Measurements from ENCODE around the gene NFATC2. TPM values are rescaled to one million over a fixed set of nuclear protein-coding genes. Genes with fewer than 3 reads are reported as not detected.
"Not testable (repeated sequence)": the region's sequence is repeated elsewhere in the genome, so short reads cannot be mapped to it uniquely, and the experiment has no call there.

NFATC2 gene
- total RNA-seq, 1 donor from 2014 or later: 1.9 TPM

GRCh38 chr20:51573576-51574243 is 31.2 kb upstream of the NFATC2 start:
- no peak for TF ChIP-seq CTCF (conservative IDR thresholded peaks at IDR 0.05)
- no peaks in the 10 kb centered on the region for H3K36me3 Mint-ChIP-seq (ENCODE audit: low read depth)
- DNase-seq (ENCODE audit: low read depth, low spot score): no peak
- H3K27me3 Mint-ChIP-seq (ENCODE audit: low read depth): peaks cover 2% of the 10 kb centered on the region
- no peaks in the 10 kb centered on the region for H3K4me1 Mint-ChIP-seq
- H3K9me3 Mint-ChIP-seq: no peaks in the 10 kb centered on the region
- no peak overlapping the region for H3K27ac Mint-ChIP-seq (ENCODE audit: unreplicated experiment)
- no peak overlapping the region for H3K4me3 Mint-ChIP-seq

- no peaks in the 10 kb centered on the region for H3K9me3 Mint-ChIP-seq
Observed at GRCh38 chr20:51571460-51571794, 28.9 kb upstream of the NFATC2 start.

GRCh38 chr20:51570739-51571459 is 28.4 kb upstream of the NFATC2 start:
- Mint-ChIP-seq H3K9me3 (no peaks in the 10 kb centered on the region), H3K4me3 (no peak overlapping the region), H3K27me3 (ENCODE audit: low read depth) (peaks cover 17% of the 10 kb centered on the region), H3K27ac (ENCODE audit: unreplicated experiment) (no peak overlapping the region), H3K4me1 (no peaks in the 10 kb centered on the region), H3K36me3 (ENCODE audit: low read depth) (no peaks in the 10 kb centered on the region)
- TF ChIP-seq CTCF (conservative IDR thresholded peaks at IDR 0.05): no peak
- no peak for DNase-seq (ENCODE audit: low read depth, low spot score)

More at GRCh38 chr20:51571460-51571794, 28.9 kb upstream of the NFATC2 start:
- no peak for TF ChIP-seq CTCF (conservative IDR thresholded peaks at IDR 0.05)
- no peak overlapping the region for H3K27ac Mint-ChIP-seq (ENCODE audit: unreplicated experiment)
- H3K4me1 Mint-ChIP-seq: no peaks in the 10 kb centered on the region
- H3K27me3 Mint-ChIP-seq (ENCODE audit: low read depth): peaks cover 13% of the 10 kb centered on the region
- H3K36me3 Mint-ChIP-seq (ENCODE audit: low read depth): no peaks in the 10 kb centered on the region
- H3K4me3 Mint-ChIP-seq: no peak overlapping the region
- no peak for DNase-seq (ENCODE audit: low read depth, low spot score)

- H3K4me1 Mint-ChIP-seq: no peaks in the 10 kb centered on the region
- H3K9me3 Mint-ChIP-seq: no peaks in the 10 kb centered on the region
- no peaks in the 10 kb centered on the region for H3K36me3 Mint-ChIP-seq (ENCODE audit: low read depth)
- DNase-seq (ENCODE audit: low read depth, low spot score): no peak
- no peak overlapping the region for H3K4me3 Mint-ChIP-seq
- H3K27ac Mint-ChIP-seq (ENCODE audit: unreplicated experiment): no peak overlapping the region
- TF ChIP-seq CTCF (conservative IDR thresholded peaks at IDR 0.05): no peak
- peaks cover 20% of the 10 kb centered on the region for H3K27me3 Mint-ChIP-seq (ENCODE audit: low read depth)
Observed at GRCh38 chr20:51569815-51570738, 27.6 kb upstream of the NFATC2 start.

- H3K4me3 Mint-ChIP-seq; H3K36me3 Mint-ChIP-seq (ENCODE audit: low read depth); DNase-seq (ENCODE audit: low read depth, low spot score); H3K27ac Mint-ChIP-seq (ENCODE audit: unreplicated experiment); H3K9me3 Mint-ChIP-seq; H3K4me1 Mint-ChIP-seq: not testable (repeated sequence)
- peaks cover 28% of the 10 kb centered on the region for H3K27me3 Mint-ChIP-seq (ENCODE audit: low read depth)
Observed at GRCh38 chr20:51568533-51568932, 26.0 kb upstream of the NFATC2 start.
